AG09319 (cell line): Measurements from ENCODE around the gene WNT7B.
A peak's percentile ranks its signal among the peaks of the same experiment; 100 is the strongest.

Source experiments
- DNase-seq: peaks from one replicate; pipeline ENCODE4 v3.0.0-alpha.2; 2010; ENCODE audit warnings: low read depth; ENCODE audit errors: extremely low read depth
- CTCF ChIP-seq: IDR thresholded peaks from 2 replicates; pipeline ENCODE4 v1.5.1; 2011; ENCODE audit warnings: low read depth, mild to moderate bottlenecking, inconsistent platforms, low read length, moderate library complexity

WNT7B gene

GRCh38 chr22:46021577-46021976 lies 44.6 kb upstream of the WNT7B start:
- no peak for DNase-seq

GRCh38 chr22:46019351-46019750 lies 42.4 kb upstream of the WNT7B start:
- no peak for TF ChIP-seq CTCF
- no peak for DNase-seq

More at GRCh38 chr22:46021577-46021976, 44.6 kb upstream of the WNT7B start:
- TF ChIP-seq CTCF: no peak

GRCh38 chr22:46018859-46019258 lies 41.9 kb upstream of the WNT7B start:
- no peak for DNase-seq
- no peak for TF ChIP-seq CTCF

- no peak for TF ChIP-seq CTCF
- DNase-seq: no peak
These were observed 40.2 kb upstream of the WNT7B start for GRCh38 chr22:46017166-46017565.

GRCh38 chr22:46013460-46014416 lies 36.8 kb upstream of the WNT7B start:
- DNase-seq: peak; percentile 91
- peak; percentile 71 for TF ChIP-seq CTCF

- DNase-seq: no peak
- no peak for TF ChIP-seq CTCF
These were observed 35.9 kb upstream of the WNT7B start for GRCh38 chr22:46012881-46013281.

- no peak for TF ChIP-seq CTCF
- no peak for DNase-seq
These were observed 35.4 kb upstream of the WNT7B start for GRCh38 chr22:46012182-46012880.
